Measurements from ENCODE around the gene SC5D.

The SC5D gene

GRCh38 chr11:121338536-121338935 lies 46.0 kb downstream of the SC5D start:
- TF ChIP-seq JUND (IDR thresholded peaks at IDR 0.05; ENCODE audit: low read depth), result no peak
- in situ Hi-C loops (cut with HindIII; ENCODE audit: low pct_unique_long_range_greater_than_20kb, low sequenced_read_pairs), result no loop called here
- DNase-seq (ENCODE audit: low read depth in 1 of 2, low spot score in 1 of 2), result no peak

GRCh38 chr11:121340032-121340580 lies 47.5 kb downstream of the SC5D start:
- TF ChIP-seq JUND (IDR thresholded peaks at IDR 0.05; ENCODE audit: low read depth), result no peak
- in situ Hi-C loops (cut with HindIII; ENCODE audit: low pct_unique_long_range_greater_than_20kb, low sequenced_read_pairs), result no loop called here
- no peak for DNase-seq (ENCODE audit: low read depth in 1 of 2, low spot score in 1 of 2)

DNA sequence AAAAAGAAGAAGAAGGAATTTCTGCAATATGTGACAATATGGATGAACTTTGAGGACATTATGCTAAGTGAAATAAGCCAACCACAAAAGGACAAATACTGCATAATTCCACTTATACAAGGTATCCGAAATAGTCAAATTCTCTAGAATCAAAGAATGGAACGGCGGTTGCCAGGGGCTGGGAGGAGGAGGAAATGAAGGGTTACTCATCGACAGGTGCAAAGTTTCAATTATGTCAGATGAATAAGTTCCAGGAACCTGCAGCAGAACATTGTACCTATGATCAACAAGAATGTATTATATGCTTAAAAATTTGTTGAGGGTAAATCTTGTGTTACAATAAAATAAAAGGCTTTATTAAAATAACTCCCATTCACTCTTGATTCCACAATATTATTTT lies 49.0 kb downstream of the SC5D start:
- in situ Hi-C loops (cut with HindIII; ENCODE audit: low pct_unique_long_range_greater_than_20kb, low sequenced_read_pairs), result no loop called here
- no peak for DNase-seq (ENCODE audit: low read depth in 1 of 2, low spot score in 1 of 2)
- no peak for TF ChIP-seq JUND (IDR thresholded peaks at IDR 0.05; ENCODE audit: low read depth)

DNA sequence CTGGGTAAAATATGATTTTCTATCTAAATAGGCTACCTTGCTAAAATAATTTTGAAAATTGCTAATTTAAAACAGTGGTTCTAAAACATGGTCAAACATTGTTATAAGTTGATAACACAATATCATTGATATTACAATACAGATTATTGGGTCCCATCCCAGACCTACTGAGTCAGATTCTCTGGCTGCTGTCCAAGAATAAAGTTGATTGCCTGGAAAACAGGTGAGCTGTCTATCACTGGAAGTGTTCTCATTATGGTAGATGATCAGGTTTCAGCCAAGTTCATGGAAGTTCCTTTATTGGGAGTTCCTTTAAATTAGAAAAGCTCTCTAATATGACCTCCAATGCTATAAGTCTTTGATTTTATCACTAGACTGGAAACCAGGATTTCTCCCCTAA lies 52.3 kb downstream of the SC5D start:
- TF ChIP-seq JUND (IDR thresholded peaks at IDR 0.05; ENCODE audit: low read depth), result no peak
- in situ Hi-C loops (cut with HindIII; ENCODE audit: low pct_unique_long_range_greater_than_20kb, low sequenced_read_pairs), result no loop called here
- no peak for DNase-seq (ENCODE audit: low read depth in 1 of 2, low spot score in 1 of 2)

DNA sequence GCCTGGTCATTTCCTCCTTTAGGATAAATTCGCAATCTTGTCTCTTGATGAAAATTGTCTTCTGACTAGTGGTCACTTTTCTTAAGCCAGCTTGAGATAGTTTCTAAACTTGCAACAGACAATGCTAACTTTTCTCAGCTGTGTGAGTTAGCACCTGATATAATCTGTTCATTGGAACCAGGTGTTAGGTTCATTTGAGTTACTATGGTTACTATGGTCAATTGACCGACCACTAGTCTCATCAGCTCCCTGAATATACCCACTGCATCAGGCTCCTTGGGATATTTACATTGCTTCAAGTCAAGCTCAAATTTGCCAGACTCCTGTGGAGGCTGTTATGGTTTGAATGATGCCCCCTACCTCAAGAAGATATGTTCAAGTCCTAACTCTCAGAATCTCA lies 54.5 kb downstream of the SC5D start:
- TF ChIP-seq JUND (IDR thresholded peaks at IDR 0.05; ENCODE audit: low read depth), result no peak
- in situ Hi-C loops (cut with HindIII; ENCODE audit: low pct_unique_long_range_greater_than_20kb, low sequenced_read_pairs), result no loop called here
- no peak for DNase-seq (ENCODE audit: low read depth in 1 of 2, low spot score in 1 of 2)

DNA sequence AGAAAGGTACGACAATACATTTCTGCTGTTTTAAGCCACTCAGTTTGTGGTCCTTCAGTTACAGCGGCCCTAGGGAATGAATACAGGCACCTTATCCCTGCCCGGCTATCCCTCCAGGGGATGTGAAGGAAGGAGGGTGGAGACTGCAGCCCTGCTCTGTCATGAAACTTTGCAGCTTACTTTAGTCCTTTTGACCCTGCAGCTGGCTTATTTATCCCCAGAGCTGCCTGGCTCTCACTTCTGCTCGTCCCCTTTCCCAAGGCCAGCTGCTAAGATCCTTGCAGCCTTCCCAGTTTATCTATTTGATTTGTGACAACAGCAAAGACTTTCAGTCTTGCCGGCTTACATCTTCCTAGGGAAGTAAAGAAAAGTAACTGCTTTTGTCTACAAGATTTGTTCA lies 55.2 kb downstream of the SC5D start:
- TF ChIP-seq JUND (IDR thresholded peaks at IDR 0.05; ENCODE audit: low read depth), result no peak
- DNase-seq (ENCODE audit: low read depth in 1 of 2, low spot score in 1 of 2), result no peak
- in situ Hi-C loops (cut with HindIII; ENCODE audit: low pct_unique_long_range_greater_than_20kb, low sequenced_read_pairs), result no loop called here

DNA sequence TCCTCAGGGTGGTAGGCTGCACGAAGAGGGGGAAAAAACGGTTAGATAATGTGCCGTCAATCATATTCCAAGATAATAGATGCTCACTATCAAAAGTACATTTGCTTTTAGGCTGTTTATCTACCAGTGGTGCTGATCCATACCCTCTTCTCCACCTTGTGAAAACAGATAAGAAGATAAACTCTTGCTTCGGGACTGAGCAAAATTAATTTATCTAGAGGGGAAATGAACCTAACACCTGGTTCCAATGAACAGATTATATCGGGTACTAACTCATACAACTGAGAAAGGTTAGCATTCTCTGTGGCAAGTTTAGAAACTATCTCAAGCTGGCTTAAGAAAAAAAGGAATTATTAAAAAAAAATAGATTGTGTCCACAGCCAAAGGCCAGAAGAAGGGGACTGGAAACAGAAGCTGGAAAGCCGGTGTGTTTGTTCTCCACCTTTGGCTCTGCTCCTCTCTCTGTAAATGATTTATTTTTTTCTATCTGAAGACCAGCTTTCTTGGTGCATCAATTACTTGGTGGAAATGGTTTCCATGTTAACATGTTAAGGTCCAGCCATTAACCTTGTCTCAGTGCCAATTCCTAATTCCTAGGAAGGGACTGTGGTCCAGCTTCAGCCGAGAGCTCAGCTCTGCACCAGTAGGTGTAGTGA lies 55.8 kb downstream of the SC5D start:
- DNase-seq (ENCODE audit: low read depth in 1 of 2, low spot score in 1 of 2), result no peak
- in situ Hi-C loops (cut with HindIII; ENCODE audit: low pct_unique_long_range_greater_than_20kb, low sequenced_read_pairs), result no loop called here

DNA sequence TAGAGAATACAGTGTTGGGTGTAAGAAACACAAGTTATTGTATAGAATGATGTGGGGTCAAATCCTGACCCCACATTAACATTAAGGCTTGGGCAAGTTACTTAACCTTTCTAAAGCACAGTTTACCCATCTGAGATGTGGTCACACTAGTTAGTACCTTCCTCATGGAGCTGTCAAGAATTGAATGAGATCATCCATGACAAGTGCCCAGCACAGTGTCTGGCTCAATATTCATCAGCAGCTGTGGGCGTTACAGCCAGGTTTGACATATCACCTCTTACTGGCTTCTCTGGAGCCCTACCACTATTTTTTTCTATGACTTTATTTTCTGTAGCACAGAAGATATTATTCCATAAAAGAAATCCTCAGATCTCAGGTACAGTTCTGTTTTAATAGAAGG lies 57.2 kb downstream of the SC5D start:
- in situ Hi-C loops (cut with HindIII; ENCODE audit: low pct_unique_long_range_greater_than_20kb, low sequenced_read_pairs), result no loop called here
- TF ChIP-seq JUND (IDR thresholded peaks at IDR 0.05; ENCODE audit: low read depth), result no peak
- DNase-seq (ENCODE audit: low read depth in 1 of 2, low spot score in 1 of 2), result no peak

More for the DNA sequence above, 55.8 kb downstream of the SC5D start:
- no peak for TF ChIP-seq JUND (IDR thresholded peaks at IDR 0.05; ENCODE audit: low read depth)

- in situ Hi-C loops (cut with HindIII; ENCODE audit: low pct_unique_long_range_greater_than_20kb, low sequenced_read_pairs), result no loop called here
- DNase-seq (ENCODE audit: low read depth in 1 of 2, low spot score in 1 of 2), result no peak
- no peak for TF ChIP-seq JUND (IDR thresholded peaks at IDR 0.05; ENCODE audit: low read depth)
Observed at GRCh38 chr11:121350314-121351082, 57.9 kb downstream of the SC5D start.

GRCh38 chr11:121351083-121351630 lies 58.6 kb downstream of the SC5D start:
- no peak for DNase-seq (ENCODE audit: low read depth in 1 of 2, low spot score in 1 of 2)
- in situ Hi-C loops (cut with HindIII; ENCODE audit: low pct_unique_long_range_greater_than_20kb, low sequenced_read_pairs), result no loop called here
- no peak for TF ChIP-seq JUND (IDR thresholded peaks at IDR 0.05; ENCODE audit: low read depth)

- DNase-seq (ENCODE audit: low read depth in 1 of 2, low spot score in 1 of 2), result no peak
- in situ Hi-C loops (cut with HindIII; ENCODE audit: low pct_unique_long_range_greater_than_20kb, low sequenced_read_pairs), result no loop called here
- TF ChIP-seq JUND (IDR thresholded peaks at IDR 0.05; ENCODE audit: low read depth), result no peak
Observed at GRCh38 chr11:121352251-121352891, 59.8 kb downstream of the SC5D start.

DNA sequence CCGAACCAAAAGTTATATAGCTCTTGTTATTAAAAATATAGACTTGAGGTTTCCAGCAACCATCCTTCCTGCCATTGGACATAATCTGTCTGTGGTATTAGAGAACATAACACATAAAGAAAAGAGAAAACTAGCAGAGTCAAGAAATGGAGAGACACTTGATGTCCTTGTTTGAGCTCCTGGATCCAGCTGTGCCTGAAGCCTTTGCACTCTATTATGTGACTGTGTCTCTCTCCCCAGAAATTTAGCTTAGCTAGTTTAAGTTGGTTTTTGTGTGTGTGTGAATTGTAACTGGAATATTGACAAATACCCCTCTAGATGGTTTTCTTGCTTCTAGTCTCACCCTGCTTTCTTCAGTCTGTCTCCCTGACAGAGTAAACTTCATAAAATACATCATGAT lies 61.6 kb downstream of the SC5D start:
- DNase-seq (ENCODE audit: low read depth in 1 of 2, low spot score in 1 of 2), result no peak
- in situ Hi-C loops (cut with HindIII; ENCODE audit: low pct_unique_long_range_greater_than_20kb, low sequenced_read_pairs), result no loop called here
- TF ChIP-seq JUND (IDR thresholded peaks at IDR 0.05; ENCODE audit: low read depth), result no peak

GRCh38 chr11:121356357-121356756 lies 63.8 kb downstream of the SC5D start:
- no peak for DNase-seq (ENCODE audit: low read depth in 1 of 2, low spot score in 1 of 2)
- no peak for TF ChIP-seq JUND (IDR thresholded peaks at IDR 0.05; ENCODE audit: low read depth)
- in situ Hi-C loops (cut with HindIII; ENCODE audit: low pct_unique_long_range_greater_than_20kb, low sequenced_read_pairs), result no loop called here
